HG03571 (cell line): ENCODE data around the gene PLA2G4B.

Experiments
- ATAC-seq: cut with Tn5 transposase; IDR thresholded peaks from one replicate; pipeline ENCODE4 v1.9.1; 2021; ENCODE audit not compliant: unreplicated experiment

Gene PLA2G4B

DNA sequence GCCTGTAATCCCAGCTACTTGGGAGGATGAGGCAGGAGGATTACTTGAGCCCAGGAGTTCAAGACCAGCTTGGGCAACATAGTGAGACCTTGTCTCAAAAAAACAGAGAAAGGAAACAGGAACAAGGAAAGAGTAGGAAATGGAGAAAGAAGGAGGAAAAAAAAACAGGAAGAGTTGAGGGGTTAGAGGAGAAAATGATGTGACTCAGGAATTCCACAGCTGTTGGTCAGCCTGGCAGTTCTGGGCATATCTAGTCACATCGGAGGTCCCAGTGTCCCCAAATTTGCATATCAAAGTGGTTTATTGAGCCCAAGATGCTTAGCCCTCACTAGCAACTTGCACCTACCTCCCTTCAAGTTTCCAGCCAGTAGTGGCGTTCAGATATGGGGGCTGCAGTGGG lies 29.5 kb upstream of the PLA2G4B start:
- ATAC-seq = no peak

DNA sequence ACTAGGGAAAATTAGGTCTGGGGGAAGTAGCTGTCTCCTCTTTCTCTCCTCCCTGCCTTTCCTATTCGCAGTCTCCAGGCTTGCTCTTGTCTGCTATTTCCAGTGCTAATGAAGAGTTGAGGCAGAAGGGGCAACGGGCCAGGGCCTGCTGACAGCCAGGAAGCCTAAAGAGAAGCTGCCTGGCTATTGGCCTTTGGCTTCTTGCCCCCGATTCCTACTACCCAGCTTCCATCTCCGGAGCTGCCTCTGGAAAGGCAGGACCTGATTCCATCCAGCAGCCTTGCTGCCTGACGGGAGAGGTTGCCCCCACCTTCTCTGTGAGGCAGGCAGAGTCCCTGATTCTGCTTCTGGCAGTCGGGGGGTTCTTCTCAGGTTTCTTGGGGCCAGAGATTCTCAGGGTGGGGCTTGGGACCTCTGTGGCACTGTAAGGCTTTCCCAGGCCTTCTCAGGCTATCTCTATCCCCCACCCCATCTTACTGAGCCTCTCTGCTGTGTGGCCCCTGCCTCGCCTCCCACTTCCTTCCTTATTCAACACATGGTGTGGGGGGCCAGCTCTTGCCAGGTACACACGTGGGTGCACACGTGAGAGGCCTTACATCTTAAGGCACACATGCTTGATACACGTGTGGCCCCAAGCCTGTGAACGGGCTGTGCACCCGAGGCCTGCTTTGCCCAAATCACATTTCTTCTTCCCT lies 29.0 kb upstream of the PLA2G4B start:
- no peak for ATAC-seq

DNA sequence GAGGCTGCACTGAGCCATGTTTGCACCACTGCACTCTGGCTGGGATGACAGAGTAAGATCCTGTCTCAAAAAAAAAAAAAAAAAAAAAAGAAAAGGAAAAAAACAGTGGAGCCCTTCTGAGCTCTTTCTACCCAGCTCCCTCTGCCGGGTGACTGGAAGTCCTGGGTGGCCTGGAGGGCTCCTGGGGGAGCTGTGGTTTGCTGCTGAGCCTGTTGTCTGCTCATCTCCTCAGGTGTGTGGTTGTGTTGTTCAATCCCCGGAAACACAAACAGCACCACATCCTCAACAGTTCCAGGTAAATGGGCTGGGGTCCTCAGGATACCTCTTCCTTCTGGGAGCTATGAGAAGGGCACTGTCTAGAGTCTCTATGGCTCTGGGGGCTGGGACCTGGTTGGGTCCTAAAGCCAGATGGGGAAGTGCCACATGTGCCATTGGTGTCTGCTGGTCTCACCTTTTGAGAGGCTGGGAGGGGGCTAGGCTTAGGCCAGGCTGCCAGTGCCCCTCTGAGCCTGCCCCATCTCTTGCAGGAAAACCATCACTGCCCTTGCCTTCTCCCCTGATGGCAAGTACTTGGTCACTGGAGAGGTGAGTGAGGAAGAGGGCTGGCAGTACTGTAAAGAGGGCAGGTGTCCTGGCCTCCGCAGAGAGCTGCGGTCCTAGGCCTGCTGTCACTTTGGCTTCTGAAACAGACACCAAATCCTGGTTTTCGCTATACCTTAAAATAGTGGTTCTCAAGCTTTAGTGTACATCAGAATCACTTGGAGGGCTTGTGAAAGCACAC lies 27.8 kb upstream of the PLA2G4B start:
- ATAC-seq = no peak

DNA sequence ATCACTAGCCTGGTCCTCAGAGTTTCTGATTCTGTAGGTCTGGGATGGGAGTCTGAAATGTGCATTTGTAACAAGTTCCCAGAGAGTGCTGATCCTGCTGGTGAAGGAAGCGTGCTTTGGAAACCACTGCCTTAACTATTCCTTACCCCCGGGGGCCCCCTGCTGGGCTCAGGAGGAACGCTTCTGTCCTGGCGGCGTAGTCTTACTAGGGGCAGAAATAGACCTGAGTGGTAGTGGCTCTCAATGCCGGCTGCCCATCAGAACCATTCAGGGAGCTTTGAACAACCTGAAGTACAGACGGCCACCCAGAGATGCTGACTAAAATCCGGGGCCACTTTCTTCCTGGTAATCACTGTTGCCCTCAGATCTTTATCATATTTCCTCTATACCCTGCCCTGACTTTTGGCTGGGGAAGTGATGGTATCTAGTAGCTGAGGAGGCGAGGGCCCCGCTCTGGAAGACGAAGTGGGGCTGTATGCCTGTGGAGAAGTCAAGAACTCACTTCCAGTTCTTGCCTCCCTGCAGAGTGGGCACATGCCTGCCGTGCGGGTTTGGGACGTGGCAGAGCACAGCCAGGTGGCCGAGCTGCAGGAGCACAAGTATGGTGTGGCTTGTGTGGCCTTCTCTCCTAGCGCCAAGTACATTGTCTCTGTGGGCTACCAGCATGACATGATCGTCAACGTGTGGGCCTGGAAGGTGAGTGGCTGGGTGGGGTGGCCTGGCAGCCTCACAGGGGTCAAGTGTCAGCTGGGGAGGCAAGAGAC lies 27.0 kb upstream of the PLA2G4B start:
- no peak for ATAC-seq

DNA sequence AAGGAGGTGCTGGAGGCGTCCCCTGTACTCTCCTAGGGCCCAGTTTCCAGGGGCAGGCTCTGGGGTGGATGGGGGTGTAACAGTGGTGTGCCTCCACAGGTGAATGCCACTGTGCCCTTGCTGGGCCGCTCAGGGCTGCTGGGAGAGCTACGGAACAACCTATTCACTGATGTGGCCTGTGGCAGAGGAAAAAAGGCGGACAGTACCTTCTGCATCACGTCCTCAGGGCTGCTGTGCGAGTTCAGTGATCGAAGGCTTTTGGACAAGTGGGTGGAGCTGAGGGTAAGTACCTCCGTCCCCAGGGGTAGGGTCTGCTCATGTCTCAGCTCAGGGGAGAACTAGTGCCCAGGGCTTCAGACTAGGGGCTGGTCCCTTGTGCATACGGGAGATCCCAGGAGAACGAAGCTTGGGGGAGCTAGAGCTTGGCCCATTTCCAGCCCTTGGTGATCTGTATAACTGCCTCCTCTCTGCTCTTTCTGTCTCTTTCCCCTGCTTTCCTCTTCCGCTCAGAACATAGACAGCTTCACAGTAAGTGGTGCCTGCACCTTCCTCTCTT lies 25.7 kb upstream of the PLA2G4B start:
- ATAC-seq = no peak

DNA sequence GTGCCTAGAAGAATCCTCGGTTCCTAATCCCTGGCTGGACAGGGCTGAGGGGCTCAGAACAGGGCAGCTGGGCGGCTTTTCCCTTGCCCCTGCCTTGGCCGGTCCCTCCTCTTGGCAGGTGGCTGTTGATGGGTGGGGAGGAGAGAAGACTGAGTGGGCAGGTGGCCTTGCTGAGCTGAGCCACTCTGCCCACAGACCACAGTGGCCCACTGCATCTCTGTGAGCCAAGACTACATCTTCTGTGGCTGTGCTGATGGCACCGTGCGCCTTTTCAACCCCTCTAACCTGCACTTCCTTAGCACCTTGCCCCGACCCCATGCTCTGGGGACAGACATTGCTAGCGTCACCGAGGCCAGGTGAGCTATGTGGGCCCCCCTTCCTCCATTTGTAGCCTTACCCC lies 25.2 kb upstream of the PLA2G4B start:
- no peak for ATAC-seq

DNA sequence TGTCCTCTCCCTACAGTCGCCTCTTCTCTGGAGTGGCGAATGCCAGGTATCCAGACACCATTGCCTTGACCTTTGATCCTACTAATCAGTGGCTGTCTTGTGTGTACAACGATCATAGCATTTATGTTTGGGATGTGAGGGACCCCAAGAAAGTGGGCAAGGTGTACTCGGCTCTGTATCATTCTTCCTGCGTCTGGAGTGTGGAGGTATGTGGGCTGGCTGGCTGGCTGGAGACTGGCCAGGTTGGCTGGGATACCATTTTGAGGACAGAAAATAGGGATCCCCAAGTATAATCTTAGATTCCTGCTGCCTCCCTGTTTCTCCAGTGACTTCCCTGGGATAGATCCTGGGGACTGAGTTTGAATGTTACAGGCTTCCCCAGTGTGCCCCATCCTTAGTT lies 24.1 kb upstream of the PLA2G4B start:
- no peak for ATAC-seq

DNA sequence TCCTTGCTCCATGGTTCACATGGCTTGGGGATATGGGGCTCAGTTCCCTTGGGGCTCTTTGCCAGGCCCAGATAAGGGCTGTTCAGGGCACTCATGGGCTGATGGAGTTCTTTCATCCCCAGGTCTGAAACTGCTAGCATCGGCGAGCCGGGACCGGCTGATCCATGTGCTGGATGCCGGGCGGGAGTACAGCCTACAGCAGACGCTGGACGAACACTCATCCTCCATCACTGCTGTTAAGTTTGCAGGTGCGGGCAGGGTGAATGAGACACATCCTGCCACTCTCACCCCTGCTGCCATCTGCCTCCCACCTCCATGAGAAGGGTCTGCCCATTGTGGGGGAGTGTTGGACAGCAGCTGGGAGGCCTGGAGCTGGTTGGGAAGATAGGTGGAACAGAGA lies 21.9 kb upstream of the PLA2G4B start:
- ATAC-seq = no peak

DNA sequence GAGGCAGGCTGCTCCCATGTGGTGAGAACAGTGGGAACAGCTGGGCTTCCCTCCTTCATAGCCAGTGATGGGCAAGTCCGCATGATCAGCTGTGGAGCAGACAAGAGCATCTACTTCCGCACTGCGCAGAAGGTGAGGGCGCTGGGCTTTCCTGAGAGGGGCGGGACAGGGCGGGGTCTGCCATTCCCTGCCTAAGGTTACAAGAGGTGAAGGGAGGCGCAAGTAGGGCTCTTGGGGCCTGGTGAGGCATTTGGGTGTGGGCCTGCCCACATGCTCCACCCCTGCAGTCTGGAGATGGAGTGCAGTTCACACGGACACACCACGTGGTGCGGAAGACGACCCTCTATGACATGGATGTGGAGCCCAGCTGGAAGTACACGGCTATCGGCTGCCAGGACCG lies 21.3 kb upstream of the PLA2G4B start:
- no peak for ATAC-seq

DNA sequence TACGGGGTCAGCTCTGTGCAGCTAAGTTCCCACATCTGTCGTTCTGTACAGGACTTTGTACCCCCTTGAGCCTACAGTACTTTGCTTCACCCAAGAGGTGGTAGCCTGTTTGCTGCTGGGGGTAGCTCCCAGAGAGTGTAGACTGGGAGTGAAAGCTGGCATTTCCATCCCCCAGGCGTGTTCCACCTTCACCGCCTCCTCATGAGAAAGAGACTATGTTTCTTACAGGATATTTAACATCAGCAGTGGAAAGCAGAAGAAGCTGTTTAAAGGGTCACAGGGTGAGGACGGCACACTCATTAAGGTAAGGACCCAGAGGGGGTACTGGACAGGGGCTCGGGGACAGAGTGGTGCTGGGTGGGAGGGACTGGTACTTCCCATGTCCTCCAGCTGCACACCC lies 20.9 kb upstream of the PLA2G4B start:
- ATAC-seq = no peak

DNA sequence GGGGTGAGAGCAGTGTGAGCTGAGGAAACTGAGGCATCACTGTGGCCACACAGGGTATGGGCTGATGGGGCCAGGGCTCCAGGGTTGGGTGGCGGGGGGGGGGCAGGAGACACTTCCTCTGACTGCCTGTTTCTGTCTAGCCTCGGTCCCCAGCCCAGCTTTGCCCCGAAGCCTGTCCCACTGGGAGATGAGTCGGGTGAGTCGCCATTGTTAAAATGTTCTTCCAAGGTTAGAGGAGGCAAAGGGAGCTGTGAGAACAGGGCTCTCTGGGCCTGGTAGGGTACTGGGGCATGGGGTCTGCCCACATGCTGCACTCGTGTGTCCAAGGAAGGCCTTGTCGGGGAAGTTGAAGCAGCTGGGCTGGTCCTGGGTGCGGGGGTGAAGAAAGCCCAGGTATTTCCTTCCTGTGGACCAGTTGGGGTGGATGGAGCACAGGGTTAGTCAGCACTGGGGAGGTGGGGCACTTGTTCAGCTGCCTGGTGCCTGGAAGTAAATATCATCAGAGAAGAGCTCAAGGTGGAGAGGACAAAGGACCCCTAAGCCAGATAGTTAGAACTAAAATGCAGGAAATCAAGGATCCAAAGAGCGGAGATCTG lies 19.1 kb upstream of the PLA2G4B start:
- ATAC-seq = no peak

DNA sequence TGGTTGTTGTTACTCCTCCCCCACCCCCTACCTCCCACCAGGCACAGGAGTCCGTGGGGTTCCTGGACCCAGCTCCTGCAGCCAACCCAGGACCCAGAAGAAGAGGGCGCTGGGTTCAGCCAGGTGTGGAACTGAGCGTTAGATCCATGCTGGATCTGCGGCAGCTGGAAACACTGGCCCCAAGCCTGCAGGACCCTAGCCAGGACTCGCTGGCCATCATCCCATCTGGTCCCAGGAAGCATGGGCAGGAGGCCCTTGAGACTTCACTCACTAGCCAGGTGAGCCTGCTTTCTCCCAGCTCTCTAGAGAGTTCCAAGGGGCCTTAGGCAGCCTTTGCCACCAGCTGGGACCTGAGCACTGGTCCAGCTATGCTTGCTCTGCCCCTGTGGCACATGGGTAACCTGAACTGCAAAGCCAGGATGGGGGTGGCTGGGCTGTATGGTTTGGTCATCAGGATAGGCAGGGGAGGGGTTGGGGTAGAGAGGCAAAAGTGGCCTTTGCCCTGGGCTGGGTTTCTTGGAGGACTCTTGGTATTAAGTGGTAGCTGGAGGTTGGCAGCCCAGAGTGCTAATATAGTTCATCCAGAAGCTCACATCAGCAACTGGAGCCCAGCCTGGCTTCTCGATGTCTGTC lies 17.7 kb upstream of the PLA2G4B start:
- no peak for ATAC-seq

DNA sequence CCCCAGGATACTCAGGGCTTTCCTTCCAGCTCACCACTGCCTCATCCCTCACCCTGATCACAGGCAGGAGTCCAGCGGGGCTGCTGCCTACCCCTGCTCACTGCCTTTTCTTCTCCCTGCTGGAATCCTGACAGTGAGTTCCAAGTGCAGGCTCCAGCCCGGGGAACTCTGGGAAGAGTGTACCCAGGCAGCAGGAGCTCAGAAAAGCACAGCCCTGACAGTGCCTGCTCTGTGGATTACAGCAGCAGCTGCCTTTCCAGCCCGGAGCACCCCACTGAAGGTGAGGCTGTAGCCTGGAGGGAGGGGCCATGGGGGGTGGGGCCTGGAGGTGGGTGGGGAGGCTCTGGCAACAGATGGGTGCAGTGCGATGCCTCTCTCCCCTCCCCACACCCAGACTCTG lies 16.8 kb upstream of the PLA2G4B start:
- ATAC-seq = no peak

DNA sequence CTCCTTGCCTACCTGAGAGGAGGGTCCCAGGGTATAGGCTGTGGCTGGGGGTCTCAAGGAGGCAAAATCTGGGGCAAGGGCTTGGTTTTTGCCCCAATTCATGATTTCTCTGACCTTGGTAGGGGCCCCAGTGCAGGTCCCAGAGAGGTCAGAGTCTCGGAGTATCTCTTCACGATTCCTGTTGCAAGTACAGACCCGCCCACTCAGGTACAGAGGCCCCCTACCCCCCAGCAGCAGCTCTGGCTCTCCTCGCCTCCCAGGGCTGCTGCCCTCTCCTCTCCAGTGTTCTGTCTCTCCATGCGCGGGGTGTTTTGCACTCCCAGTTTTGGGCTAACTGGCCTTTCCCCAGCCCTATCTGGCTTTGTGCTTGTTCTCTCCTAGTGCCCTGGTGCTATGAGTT lies 16.2 kb upstream of the PLA2G4B start:
- ATAC-seq = no peak

DNA sequence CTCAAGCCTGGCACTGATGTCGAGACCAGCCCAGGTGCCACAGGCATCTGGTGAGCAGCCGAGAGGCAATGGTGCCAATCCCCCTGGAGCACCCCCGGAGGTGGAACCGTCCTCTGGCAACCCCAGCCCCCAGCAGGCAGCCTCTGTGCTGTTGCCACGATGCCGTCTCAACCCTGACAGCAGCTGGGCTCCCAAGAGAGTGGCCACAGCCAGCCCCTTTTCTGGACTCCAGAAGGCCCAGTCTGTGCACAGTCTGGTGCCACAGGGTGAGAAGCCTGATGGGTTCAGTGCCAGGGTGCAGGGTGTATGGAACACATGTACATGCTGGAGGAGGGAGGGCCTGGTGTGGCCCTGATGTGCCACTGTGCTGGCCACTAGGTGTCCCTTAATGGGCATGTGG lies 15.7 kb upstream of the PLA2G4B start:
- ATAC-seq = no peak

DNA sequence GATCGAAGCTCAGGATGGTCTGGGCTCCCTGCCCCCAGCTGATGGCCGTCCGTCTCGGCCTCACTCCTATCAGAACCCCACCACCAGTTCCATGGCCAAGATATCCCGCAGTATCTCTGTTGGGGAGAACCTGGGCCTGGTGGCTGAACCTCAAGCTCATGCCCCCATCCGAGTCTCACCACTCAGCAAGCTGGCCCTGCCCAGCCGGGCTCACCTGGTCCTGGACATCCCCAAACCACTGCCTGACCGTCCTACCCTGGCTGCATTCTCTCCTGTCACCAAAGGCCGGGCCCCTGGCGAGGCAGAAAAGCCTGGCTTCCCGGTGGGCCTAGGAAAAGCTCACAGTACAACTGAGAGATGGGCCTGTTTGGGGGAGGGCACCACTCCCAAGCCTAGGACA lies 15.1 kb upstream of the PLA2G4B start:
- ATAC-seq = no peak

DNA sequence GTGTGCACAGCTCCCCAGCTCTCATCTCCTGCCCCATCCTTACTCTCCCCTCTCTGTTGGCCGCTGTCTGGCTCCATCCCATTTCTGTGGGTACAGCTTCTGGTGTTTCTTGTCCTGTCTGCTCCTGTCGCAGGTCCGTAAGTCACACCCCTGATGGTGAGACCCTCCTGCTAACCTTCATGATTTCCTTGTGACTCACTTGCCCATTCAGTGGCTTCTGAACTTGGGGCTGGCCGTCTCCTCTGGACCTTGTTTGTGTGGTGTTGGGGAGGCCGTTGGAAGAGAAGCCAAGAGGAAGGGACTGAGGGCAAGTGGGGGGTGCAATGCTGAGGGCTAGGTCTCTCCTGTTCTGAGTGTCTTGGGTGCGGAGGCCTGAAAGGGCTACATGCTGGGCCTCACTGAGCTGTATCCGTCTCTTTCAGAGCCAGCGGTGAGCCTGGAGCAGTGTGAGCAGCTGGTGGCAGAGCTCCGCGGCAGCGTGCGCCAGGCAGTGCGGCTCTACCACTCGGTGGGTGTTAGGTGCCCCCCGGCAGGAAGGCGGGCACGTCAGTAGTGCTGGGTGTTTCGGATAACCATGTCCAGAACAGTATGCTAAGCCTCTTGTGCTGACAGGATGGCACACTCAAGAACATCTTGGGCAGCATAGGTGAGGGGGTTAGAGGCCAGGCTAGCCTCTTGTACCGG lies 14.4 kb upstream of the PLA2G4B start:
- ATAC-seq = no peak

DNA sequence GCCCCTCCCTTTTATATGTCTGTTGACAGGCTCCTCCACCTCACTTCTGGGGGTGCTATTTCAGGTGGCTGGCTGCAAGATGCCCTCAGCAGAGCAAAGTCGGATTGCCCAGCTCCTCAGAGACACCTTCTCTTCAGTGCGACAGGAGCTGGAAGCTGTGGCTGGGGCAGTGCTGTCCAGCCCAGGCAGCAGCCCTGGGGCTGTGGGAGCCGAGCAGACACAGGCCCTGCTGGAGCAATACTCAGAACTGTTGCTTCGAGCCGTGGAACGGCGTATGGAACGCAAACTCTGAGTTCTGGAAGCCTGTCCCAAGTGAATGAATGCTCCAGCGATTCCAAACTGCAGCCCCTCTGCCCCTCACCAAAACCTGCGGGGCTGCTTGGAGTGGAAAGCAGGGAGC lies 13.5 kb upstream of the PLA2G4B start:
- no peak for ATAC-seq

DNA sequence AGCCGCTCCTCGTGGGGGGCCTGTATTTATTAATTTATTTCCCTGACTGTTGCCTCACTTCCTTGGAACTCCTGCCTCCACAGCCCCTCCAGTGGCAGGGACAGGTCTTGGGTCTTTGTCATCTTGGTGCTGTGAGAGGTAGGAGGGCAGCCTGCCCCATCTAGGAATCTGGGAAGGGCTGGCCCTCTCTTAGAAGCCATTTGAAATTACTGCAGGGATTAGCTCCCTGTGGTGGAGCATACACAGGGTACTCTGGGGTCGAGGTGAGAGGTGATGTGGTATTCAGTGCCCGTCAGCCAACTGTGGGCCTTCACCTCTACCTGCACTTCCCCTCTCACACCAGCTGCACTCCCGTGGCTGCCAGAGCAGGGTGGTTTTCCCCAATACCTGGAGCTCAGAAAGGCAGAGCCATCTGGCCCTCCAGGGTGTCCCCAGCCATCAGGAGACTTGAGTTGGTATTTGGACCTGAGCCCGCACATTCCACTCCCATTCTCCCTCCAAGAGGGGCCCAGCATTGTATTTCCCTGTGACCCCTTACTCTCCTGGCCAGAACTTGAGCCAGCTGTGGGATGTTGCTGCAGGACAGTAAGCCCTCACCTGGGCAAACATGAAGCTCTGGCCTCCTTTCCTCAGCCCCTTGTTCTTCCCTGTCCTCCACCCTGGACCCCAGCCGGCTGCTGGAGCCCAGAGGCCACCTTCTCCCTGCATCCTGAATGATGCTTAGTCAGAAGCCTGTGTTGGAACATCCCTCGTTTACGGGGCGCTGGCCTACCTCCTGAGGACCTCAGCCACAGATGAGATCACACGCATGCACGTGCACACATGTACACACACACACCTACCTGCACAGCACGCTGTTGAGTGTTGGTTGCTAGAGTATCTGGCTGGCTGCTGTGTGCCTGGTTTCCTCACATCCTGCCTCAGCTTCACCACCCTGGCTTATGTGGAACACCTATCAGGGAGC lies 12.8 kb upstream of the PLA2G4B start:
- ATAC-seq = no peak
